Measurements from ENCODE around the gene COLQ.
"Not testable (repeated sequence)": the region's sequence is repeated elsewhere in the genome, so short reads cannot be mapped to it uniquely, and the experiment has no call there.

Gene COLQ

GRCh38 chr3:15410966-15411365 is 110.5 kb downstream of the COLQ start:
- DNase-seq, result not testable (repeated sequence)

GRCh38 chr3:15409774-15410173 is 111.7 kb downstream of the COLQ start:
- DNase-seq, result no peak

GRCh38 chr3:15409239-15409638 is 112.3 kb downstream of the COLQ start:
- DNase-seq, result no peak

- DNase-seq, result no peak
Observed at GRCh38 chr3:15405448-15406050, 116.0 kb downstream of the COLQ start.

GRCh38 chr3:15404767-15405166 is 116.7 kb downstream of the COLQ start:
- no peak for DNase-seq

GRCh38 chr3:15403965-15404364 is 117.5 kb downstream of the COLQ start:
- no peak for DNase-seq

- DNase-seq, result no peak
Observed at GRCh38 chr3:15403495-15403894, 118.0 kb downstream of the COLQ start.

- no peak for DNase-seq
Observed at GRCh38 chr3:15401936-15402335, 119.6 kb downstream of the COLQ start.
